HepG2 (cell line): ENCODE data around the gene PRSS22. TPM values are rescaled to one million over a fixed set of nuclear protein-coding genes. Genes with fewer than 3 reads are reported as not detected.

Experiments used
- ATAC-seq: fragments of 200-7000 bp; cut with Tn5 transposase; 3 replicates; pipeline ENCODE4 v1.9.1; 2020; ENCODE audit warnings: mild to moderate bottlenecking, moderate library complexity
- BruUV-seq: library from RNA; stranded (reverse); fragments of 400-500 nt; replicated peaks from 2 replicates; lab custom pipeline; 2021; lab: Mats Ljungman, UMichigan
- CTCF ChIA-PET: fragments of 300-600 bp; formaldehyde crosslinking; extraction: SDS; loops from one replicate; lab custom pipeline; 2021; ENCODE audit warnings: low total read pairs, inconsistent platforms, low intra/inter-chr PET ratio; lab: Yijun Ruan, JAX
- POLR2A ChIA-PET: fragments of 350-600 bp; sonication (Branson Sonifier 250); formaldehyde crosslinking; loops from one replicate; lab custom pipeline; 2020; ENCODE audit warnings: antibody characterized with exemption, inconsistent platforms; lab: Yijun Ruan, JAX
- DNase-seq: peaks from one replicate; pipeline ENCODE4 v3.0.0-alpha.2; 2015; ENCODE audit warnings: low spot score
- FAIRE-seq: peaks from 3 replicates; lab custom pipeline; 2011; peaks lifted over from hg19 to GRCh38; lab: Jason Lieb, UNC
- H2AFZ ChIP-seq: one replicate; pipeline ENCODE4 v1.6.1; 2011; ENCODE audit warnings: low read length, inconsistent platforms
- H3K27ac ChIP-seq: fragments of 300-600 bp; 3 replicates; pipeline ENCODE4 v1.8.0; 2011; ENCODE audit warnings: mixed run types, mild to moderate bottlenecking, mixed read lengths, low read length, inconsistent platforms; ENCODE audit not compliant: insufficient read depth; ENCODE audit errors: extremely low read length
- H3K27me3 ChIP-seq, 2 experiments: fragments of 200-600 bp in 1 of 2; 2 replicates in 1 of 2; 3 replicates in 1 of 2; pipeline versions ENCODE4 v1.6.0 to v1.8.0; 2011; ENCODE audit warnings: low read length in 2 of 2, mild to moderate bottlenecking in 2 of 2, moderate library complexity in 2 of 2, inconsistent platforms in 1 of 2; ENCODE audit not compliant: insufficient read depth in 2 of 2, control insufficient read depth in 1 of 2
- H3K36me3 ChIP-seq, 2 experiments: fragments of 200-600 bp in 1 of 2; replicated peaks in 1 of 2; 2 replicates in 1 of 2; 3 replicates in 1 of 2; pipeline versions ENCODE4 v1.5.1 to v1.8.0; 2011; ENCODE audit warnings: low read length in 2 of 2, inconsistent platforms in 1 of 2; ENCODE audit not compliant: insufficient read depth in 2 of 2, control insufficient read depth in 1 of 2
- H3K4me1 ChIP-seq: 2 replicates; pipeline ENCODE4 v1.5.1; 2012; ENCODE audit warnings: low read length, inconsistent platforms; ENCODE audit not compliant: insufficient read depth
- H3K4me2 ChIP-seq: 2 replicates; pipeline ENCODE4 v1.6.0; 2011; ENCODE audit warnings: low read depth, low read length, inconsistent platforms
- H3K4me3 ChIP-seq, 3 experiments: fragments of 200-600 bp in 1 of 3; sonication (generic), shearing (Covaris generic) in 1 of 3; replicated peaks in 1 of 3; 2 replicates each; pipeline ENCODE4 v1.5.1; 2011 to 2016; ENCODE audit warnings: low read length in 3 of 3, inconsistent platforms in 2 of 3, low read depth in 2 of 3, mild to moderate bottlenecking in 2 of 3, control low read depth in 1 of 3, mixed read lengths in 1 of 3; ENCODE audit not compliant: insufficient read depth in 1 of 3
- H3K79me2 ChIP-seq: one replicate; pipeline ENCODE4 v1.6.1; 2011; ENCODE audit warnings: low read length, inconsistent platforms; ENCODE audit not compliant: insufficient read depth
- H3K9ac ChIP-seq: 2 replicates; pipeline ENCODE4 v1.6.0; 2011; ENCODE audit warnings: mild to moderate bottlenecking, low read depth, low read length, inconsistent platforms; ENCODE audit not compliant: insufficient read depth
- H3K9me3 ChIP-seq: 2 replicates; pipeline ENCODE4 v1.5.1; 2012; ENCODE audit warnings: mild to moderate bottlenecking, low read length
- H4K20me1 ChIP-seq: 2 replicates; pipeline ENCODE4 v1.6.0; 2011; ENCODE audit warnings: inconsistent platforms, mild to moderate bottlenecking, low read length, moderate library complexity; ENCODE audit not compliant: insufficient read depth
- E2F5 ChIP-seq: sonication (generic); formaldehyde crosslinking; conservative IDR thresholded peaks from 2 replicates; pipeline ENCODE4 v1.4.0; 2020; ENCODE audit warnings: missing genetic modification reagents
- FOXO4 ChIP-seq: sonication (generic); formaldehyde crosslinking; conservative IDR thresholded peaks from 2 replicates; pipeline ENCODE4 v1.8.1; 2023; ENCODE audit warnings: missing genetic modification reagents
- IRF9 ChIP-seq: sonication (generic); formaldehyde crosslinking; IDR thresholded peaks from 2 replicates; pipeline ENCODE4 v1.8.0; 2022; ENCODE audit warnings: missing genetic modification reagents, mild to moderate bottlenecking, borderline replicate concordance
- MBNL3 ChIP-seq: fragments of 250-450 bp; sonication (Bioruptor Pico); conservative IDR thresholded peaks from 2 replicates; pipeline ENCODE4 v1.8.0; 2022; ENCODE audit warnings: mild to moderate bottlenecking, inconsistent platforms
- MZF1 ChIP-seq: sonication (generic); formaldehyde crosslinking; IDR thresholded peaks from 2 replicates; pipeline ENCODE4 v1.8.1; 2023; ENCODE audit warnings: mild to moderate bottlenecking, missing genetic modification reagents, borderline replicate concordance
- SKIL ChIP-seq: sonication (generic); formaldehyde crosslinking; IDR thresholded peaks from 2 replicates; pipeline ENCODE4 v1.8.0; 2022; ENCODE audit warnings: missing genetic modification reagents, mild to moderate bottlenecking, moderate library complexity, borderline replicate concordance
- SOX13 ChIP-seq, 3 experiments: fragments of 450-650 bp in 1 of 3; sonication (generic) in 1 of 3; formaldehyde crosslinking in 1 of 3; IDR thresholded peaks in 2 of 3; conservative IDR thresholded peaks in 1 of 3; 2 replicates each; pipeline versions ENCODE4 v1.5.0 to v1.6.1; 2016 to 2020; ENCODE audit warnings: antibody characterized with exemption in 1 of 3, mild to moderate bottlenecking in 1 of 3, missing compliant biosample characterization in 1 of 3, missing genetic modification reagents in 1 of 3, moderate library complexity in 1 of 3
- TAF1 ChIP-seq: sonication (generic); formaldehyde crosslinking; IDR thresholded peaks from 2 replicates; pipeline ENCODE4 v1.4.0; 2020; ENCODE audit warnings: missing genetic modification reagents
- TERF1 ChIP-seq: sonication (generic); formaldehyde crosslinking; IDR thresholded peaks from 2 replicates; pipeline ENCODE4 v1.8.0; 2022; ENCODE audit warnings: mild to moderate bottlenecking, missing genetic modification reagents, moderate library complexity
- WIZ ChIP-seq: sonication (generic); formaldehyde crosslinking; IDR thresholded peaks from 2 replicates; pipeline ENCODE4 v1.5.1; 2020; ENCODE audit warnings: mild to moderate bottlenecking, missing genetic modification reagents
- ZNF317 ChIP-seq: sonication (generic); formaldehyde crosslinking; IDR thresholded peaks from 2 replicates; pipeline ENCODE4 v1.5.0; 2020; ENCODE audit warnings: mild to moderate bottlenecking, missing genetic modification reagents
- ZNF337 ChIP-seq: sonication (generic); formaldehyde crosslinking; IDR thresholded peaks from 2 replicates; pipeline ENCODE4 v1.5.1; 2020; ENCODE audit warnings: missing genetic modification reagents, low read depth, mild to moderate bottlenecking, borderline replicate concordance
- WGBS: methylation state at CpG from one replicate; pipeline ENCODE4 v1.1.6; 2017; ENCODE audit warnings: low lambda C conversion rate; 5-methylcytosine and 5-hydroxymethylcytosine counted together
- in situ Hi-C: cut with HindIII; loops from 2 replicates; pipeline ENCODE4 v1.10.0; 2017; ENCODE audit warnings: low pct_unique_long_range_greater_than_20kb; ENCODE audit not compliant: extremely low pct_ligation_motif_present
- intact Hi-C: fragments of 100-400 bp; cut with micrococcal nuclease; formaldehyde crosslinking; loops from one replicate; pipeline ENCODE4 v1.10.0; 2022; ENCODE audit not compliant: unreplicated experiment
- polyA plus RNA-seq, 8 experiments: library from polyadenylated mRNA; depleted of rRNA in 3 of 8; stranded (reverse) in 7 of 8; unstranded in 1 of 8; fragments of >200 nt; fragmentation: Illumina TruSeq in 4 of 8; extraction: Trizol in 4 of 8; gene quantifications; 2 replicates each; pipeline versions ENCODE4 v1.2.1 to v1.2.3, GENCODE V29; 2011 to 2016; ENCODE audit warnings: low read depth in 4 of 8, missing spikeins in 1 of 8, mixed read lengths in 1 of 8; ENCODE audit not compliant: insufficient read depth in 1 of 8
- total RNA-seq, 5 experiments: library from RNA; depleted of rRNA; stranded (reverse); fragments of >200 nt; fragmentation: Illumina TruSeq; extraction: Trizol; gene quantifications; 2 replicates each; pipeline ENCODE4 v1.2.3, GENCODE V29; 2016; ENCODE audit warnings: low read depth in 1 of 5

Gene PRSS22
- total and polyA plus RNA-seq, 2 of the 13 experiments (the other 11 are each of a cell fraction or from before 2014, with no cell fraction given): 0.24 to 0.32 TPM

GRCh38 chr16:2905241-2905987 lies 47.4 kb upstream of the PRSS22 start:
- H3K79me2 ChIP-seq: peaks cover 2% of the 10 kb centered on the region
- peak overlapping the region; percentile 91 for H3K9ac ChIP-seq
- H3K4me2 ChIP-seq: peak overlapping the region; percentile 98
- in situ Hi-C loops: no loop called here
- no TSS peak for BruUV-seq
- no peaks in the 10 kb centered on the region; a peak in 1 of 5 replicates for H3K27me3 ChIP-seq
- FAIRE-seq: peak; percentile 86
- no peak overlapping the region for H2AFZ ChIP-seq
- H3K9me3 ChIP-seq: no peaks in the 10 kb centered on the region
- peak overlapping the region; percentile 83 for H3K27ac ChIP-seq
- ChIA-PET POLR2A (interaction anchor here (0.6 to 3.5 kb wide), 39 partner anchors 8 to 962 kb away, joined by 3 to 96 read pairs (median 4); partner anchors contain the start of genes FLYWCH2, HCFC1R1, MSRB1 and PKMYT1), CTCF (interaction anchor here (0.9 to 2.1 kb wide), 2 partner anchors 31 to 67 kb away, joined by 3 to 7 read pairs; no protein-coding TSS in a partner anchor)
- H3K4me1 ChIP-seq: peaks cover 19% of the 10 kb centered on the region
- peak; percentile 81 for ATAC-seq
- intact Hi-C loops: loop anchor here (2.0 kb wide), 2 partner anchors 23 to 31 kb away; partner anchors contain the start of gene FLYWCH2
- DNase-seq: peak; percentile 97
- H3K36me3 ChIP-seq: no peaks in the 10 kb centered on the region
- WGBS: 2% methylated on average over 38 of the region's 51 CpGs
- H3K4me3 ChIP-seq: peak overlapping the region; percentile 82 to 96 (median 95)
- no peaks in the 10 kb centered on the region for H4K20me1 ChIP-seq
- peak; percentile 64; the same call in 1 of the 2 replicates for TF ChIP-seq SOX13 (IDR thresholded peaks at IDR 0.05)
- TF ChIP-seq SOX13 (CRISPR knock-in tag; conservative IDR thresholded peaks at IDR 0.05 in 1 of 2, IDR thresholded peaks at IDR 0.05 in 1 of 2): 0 out of 4 replicates have a peak, but pooled peaks of 1 of the 2 experiments have one; percentile 25
- no peak for TF ChIP-seq TERF1 (CRISPR knock-in tag)
- TF ChIP-seq ZNF337 (CRISPR knock-in tag): no peak
- no peak for TF ChIP-seq MZF1 (CRISPR knock-in tag)
- TF ChIP-seq FOXO4 (CRISPR knock-in tag): 0 out of 2 replicates have a peak, but pooled peaks have one; percentile 85
- TF ChIP-seq IRF9 (CRISPR knock-in tag): 0 out of 2 replicates have a peak, but pooled peaks have one; percentile 59
- TF ChIP-seq MBNL3 (CRISPR knock-in tag): no peak
- TF ChIP-seq WIZ (CRISPR knock-in tag): no peak
- TF ChIP-seq E2F5 (CRISPR knock-in tag): peak; percentile 74
- peak; percentile 66; the same call in 1 of the 2 replicates for TF ChIP-seq ZNF317 (CRISPR knock-in tag)
- TF ChIP-seq SKIL (CRISPR knock-in tag): no peak; the same call in 1 of the 2 replicates
- TF ChIP-seq TAF1: peak; percentile 98
